ENCODE measurements around the gene SLCO3A1.

Gene SLCO3A1

DNA sequence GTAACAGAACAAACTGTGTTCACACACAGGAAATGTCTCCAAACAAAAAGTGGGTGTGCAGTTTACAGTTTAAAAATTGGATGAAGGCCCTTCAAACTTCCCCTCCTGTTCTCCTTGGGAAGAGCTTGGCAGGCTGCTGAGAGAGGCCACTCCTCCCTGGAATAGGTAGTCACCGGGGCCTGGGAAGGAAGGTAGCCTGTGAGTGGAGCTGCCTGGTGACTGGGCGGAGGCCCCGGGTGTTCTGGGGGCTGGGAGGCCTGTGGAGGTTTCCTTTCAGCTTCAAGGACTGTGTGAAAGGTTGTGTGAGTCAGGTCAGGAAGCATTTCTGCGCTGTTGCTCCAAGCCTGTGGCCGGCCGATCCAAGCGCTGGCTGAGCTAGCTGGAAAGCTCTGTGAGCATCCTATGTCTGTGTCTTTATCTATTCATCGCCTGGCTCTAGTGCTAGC, 14.1 kb downstream of the SLCO3A1 start:
- TF ChIP-seq, protein P1, sequence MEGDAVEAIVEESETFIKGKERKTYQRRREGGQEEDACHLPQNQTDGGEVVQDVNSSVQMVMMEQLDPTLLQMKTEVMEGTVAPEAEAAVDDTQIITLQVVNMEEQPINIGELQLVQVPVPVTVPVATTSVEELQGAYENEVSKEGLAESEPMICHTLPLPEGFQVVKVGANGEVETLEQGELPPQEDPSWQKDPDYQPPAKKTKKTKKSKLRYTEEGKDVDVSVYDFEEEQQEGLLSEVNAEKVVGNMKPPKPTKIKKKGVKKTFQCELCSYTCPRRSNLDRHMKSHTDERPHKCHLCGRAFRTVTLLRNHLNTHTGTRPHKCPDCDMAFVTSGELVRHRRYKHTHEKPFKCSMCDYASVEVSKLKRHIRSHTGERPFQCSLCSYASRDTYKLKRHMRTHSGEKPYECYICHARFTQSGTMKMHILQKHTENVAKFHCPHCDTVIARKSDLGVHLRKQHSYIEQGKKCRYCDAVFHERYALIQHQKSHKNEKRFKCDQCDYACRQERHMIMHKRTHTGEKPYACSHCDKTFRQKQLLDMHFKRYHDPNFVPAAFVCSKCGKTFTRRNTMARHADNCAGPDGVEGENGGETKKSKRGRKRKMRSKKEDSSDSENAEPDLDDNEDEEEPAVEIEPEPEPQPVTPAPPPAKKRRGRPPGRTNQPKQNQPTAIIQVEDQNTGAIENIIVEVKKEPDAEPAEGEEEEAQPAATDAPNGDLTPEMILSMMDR (IDR thresholded peaks at IDR 0.05; ENCODE audit: borderline replicate concordance, control extremely low read depth, extremely low read depth, insufficient read depth, missing control alignments) = no peak
- DNase-seq (ENCODE audit: low spot score) = no peak
- in situ Hi-C loops (cut with MboI; ENCODE audit: low sequenced_read_pairs, unreplicated experiment) = no loop called here

DNA sequence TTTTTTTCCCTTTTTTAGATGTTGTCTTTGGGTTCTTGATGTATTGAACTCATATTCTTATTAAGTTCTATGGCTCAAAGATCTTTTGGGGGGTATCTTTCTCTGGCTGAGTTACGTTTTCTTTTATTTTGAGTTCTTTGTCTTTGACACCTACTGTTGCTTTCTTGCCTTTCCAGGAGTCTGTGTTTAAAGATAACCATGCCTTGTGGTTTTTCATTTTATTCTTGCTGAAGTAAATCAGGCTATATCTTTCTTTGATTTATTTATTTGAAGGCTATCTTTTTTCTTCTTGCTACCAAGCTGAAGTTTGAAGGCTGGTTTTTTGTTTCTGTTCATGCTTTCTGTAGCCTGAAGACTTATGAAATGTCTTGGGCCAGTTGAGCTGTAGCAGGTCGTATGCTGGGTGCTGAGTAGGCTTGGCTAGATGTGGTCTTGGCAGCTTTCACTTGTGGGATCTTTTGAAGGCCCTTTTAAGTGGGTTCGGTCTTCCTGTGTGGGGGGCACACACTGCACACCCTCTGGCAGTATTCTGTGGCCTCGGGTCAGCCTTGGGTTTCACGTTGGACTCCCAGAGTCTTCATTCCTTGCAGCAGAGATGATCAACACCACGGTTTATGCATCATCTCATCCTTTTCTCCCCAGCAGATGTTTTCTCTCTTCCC, 17.5 kb downstream of the SLCO3A1 start:
- in situ Hi-C loops (cut with MboI; ENCODE audit: low sequenced_read_pairs, unreplicated experiment) = no loop called here
- TF ChIP-seq, protein P1 (IDR thresholded peaks at IDR 0.05; ENCODE audit: borderline replicate concordance, control extremely low read depth, extremely low read depth, insufficient read depth, missing control alignments) = no peak
- DNase-seq (ENCODE audit: low spot score) = no peak

DNA sequence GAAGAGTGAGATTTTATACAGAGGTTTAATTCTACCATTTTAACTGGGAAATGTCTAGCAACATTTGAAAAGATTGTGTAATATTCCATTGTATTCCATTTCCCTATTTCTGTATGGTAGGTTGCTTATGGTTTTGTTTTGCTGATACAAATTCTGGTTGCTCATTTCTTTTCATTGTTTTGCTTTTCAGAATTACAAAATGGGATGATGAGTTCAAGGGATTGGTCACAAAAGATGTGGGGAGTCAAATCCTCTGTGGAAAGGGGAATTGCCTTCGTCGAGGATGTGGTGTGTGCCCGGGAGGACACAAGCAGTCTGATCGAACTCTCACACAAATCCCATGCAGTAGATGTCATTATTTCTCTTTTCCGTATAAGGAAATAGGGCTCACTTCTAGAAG, 18.3 kb downstream of the SLCO3A1 start:
- TF ChIP-seq, protein P1 (IDR thresholded peaks at IDR 0.05; ENCODE audit: borderline replicate concordance, control extremely low read depth, extremely low read depth, insufficient read depth, missing control alignments) = no peak
- DNase-seq (ENCODE audit: low spot score) = no peak
- in situ Hi-C loops (cut with MboI; ENCODE audit: low sequenced_read_pairs, unreplicated experiment) = no loop called here

DNA sequence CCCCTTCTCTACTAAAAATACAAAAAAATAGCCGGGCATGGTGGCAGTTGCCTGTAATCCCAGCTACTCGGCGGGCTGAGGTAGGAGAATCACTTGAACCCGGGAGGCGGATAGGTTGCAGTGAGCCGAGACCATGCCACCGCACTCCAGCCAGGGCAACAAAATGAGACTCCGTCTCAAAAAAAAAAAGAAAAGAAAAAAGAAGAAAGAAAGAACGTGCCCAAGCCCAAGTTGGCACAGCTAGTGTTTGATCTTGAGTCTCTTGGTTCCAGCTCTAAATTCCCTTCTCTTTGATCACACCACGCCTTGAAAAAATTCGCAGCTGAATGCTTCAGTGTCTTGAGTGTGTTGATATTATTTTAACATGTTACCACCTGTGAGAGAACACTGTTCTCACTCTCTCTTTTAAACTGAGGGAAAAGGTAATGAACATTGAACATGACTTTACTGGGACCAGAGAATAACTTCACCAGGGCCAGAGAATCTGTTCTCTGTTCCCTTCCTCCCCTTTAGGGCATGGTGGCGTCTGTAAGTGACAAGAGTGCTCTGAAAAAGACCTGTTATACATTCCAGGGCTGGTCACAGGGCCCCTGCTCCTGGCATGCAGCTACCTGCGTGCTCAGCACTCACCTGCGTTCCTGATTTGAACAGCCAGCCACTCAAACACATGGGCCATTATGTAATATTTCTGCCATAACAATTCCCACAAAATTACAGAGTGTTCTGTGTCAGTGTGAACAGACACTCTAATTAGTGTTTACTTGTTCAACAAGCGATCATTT, 19.0 kb downstream of the SLCO3A1 start:
- no peak for DNase-seq (ENCODE audit: low spot score)
- in situ Hi-C loops (cut with MboI; ENCODE audit: low sequenced_read_pairs, unreplicated experiment) = no loop called here
- TF ChIP-seq, protein P1 (IDR thresholded peaks at IDR 0.05; ENCODE audit: borderline replicate concordance, control extremely low read depth, extremely low read depth, insufficient read depth, missing control alignments) = no peak

DNA sequence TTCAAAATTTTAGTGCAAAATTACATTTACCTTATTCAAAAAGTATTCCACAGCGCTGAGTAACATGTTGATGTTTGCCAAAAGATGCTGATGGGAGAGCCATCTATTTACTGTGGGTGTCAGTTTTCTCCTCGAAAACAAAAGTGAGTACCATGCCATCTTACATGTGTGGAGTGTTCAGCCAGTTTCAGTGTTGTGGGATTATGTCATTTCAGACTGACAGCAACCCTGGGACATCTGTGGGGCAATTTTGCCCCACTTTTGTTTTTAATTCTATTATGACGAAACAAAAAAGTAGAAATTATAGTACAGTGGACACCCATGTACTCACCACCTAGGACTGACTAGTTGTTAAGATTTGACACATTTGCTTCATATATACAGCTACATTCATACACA, 19.6 kb downstream of the SLCO3A1 start:
- TF ChIP-seq, protein P1 (IDR thresholded peaks at IDR 0.05; ENCODE audit: borderline replicate concordance, control extremely low read depth, extremely low read depth, insufficient read depth, missing control alignments) = no peak
- DNase-seq (ENCODE audit: low spot score) = no peak
- in situ Hi-C loops (cut with MboI; ENCODE audit: low sequenced_read_pairs, unreplicated experiment) = no loop called here

DNA sequence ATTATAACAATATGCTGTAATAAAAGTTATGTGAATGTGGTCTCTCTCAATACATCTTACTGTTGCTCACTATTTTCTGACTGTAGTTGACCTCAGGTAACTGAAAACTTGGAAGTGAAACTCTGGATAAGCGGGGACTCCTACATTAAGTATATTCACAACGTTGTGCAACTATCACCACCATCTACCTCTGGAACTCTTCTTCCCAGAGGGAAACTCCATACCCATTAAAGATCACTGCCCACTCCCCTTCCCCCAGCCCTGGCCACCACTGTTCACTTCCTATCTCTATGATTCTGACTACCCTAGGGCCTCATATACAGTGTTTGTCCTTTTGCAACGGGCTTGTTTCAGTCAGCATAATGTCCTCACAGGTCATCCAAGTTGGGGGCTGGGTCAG, 20.7 kb downstream of the SLCO3A1 start:
- in situ Hi-C loops (cut with MboI; ENCODE audit: low sequenced_read_pairs, unreplicated experiment) = no loop called here
- TF ChIP-seq, protein P1 (IDR thresholded peaks at IDR 0.05; ENCODE audit: borderline replicate concordance, control extremely low read depth, extremely low read depth, insufficient read depth, missing control alignments) = no peak
- no peak for DNase-seq (ENCODE audit: low spot score)

Measured in GM13976 (cell line).